ENCODE measurements around the gene JUP.
"Not testable (repeated sequence)": the region's sequence is repeated elsewhere in the genome, so short reads cannot be mapped to it uniquely, and the experiment has no call there.

Gene JUP

DNA sequence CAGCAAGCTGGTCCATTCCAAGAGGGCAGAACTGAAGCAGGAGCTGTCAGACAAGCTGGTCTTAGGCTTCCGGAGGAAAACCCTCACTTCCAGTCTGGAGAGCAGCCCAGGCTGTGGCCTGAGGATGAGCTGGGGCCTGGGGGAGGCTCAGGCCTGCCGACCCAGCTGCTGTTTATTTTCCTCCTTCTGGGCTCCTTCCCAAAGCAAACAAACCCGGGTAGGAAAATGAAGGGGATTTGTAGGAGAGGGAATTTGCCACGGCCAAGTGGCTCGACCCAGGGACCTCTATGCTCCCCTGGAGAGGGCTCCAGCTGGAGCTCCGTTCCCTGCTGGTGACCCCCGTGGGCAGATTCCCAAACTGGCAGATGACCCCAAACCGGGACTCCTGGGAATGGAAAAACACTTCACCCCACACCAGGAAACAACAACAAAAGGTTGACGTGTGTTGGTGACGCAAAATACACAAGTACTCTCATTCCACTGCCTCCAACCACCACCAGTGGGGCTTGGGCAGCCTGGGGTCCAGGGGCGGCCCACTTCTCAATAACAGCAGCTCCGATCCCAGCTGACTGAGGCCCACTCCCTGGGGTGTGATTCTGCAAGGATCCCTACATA, 8.8 kb downstream of the JUP start:
- no peak for DNase-seq

DNA sequence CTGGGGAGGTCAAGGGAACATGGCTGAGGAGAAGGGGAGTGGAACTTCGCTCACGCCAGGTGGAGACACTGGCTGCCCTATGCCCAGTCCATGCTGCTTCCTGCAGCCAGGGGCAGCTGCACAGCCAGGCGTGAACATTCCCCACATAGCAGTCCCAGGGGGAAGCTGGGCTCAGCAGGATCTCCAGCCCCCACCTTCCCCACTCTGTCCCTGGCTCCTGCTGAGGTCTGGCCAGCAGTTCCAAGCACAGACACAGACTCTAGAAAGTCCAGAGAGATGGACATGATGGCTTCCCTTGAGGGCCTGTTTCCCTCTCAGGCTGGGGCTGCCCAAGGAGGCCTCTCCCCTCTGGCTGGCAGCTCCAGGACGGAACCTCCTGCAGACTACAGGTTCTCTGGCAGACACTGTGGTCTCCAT, 9.3 kb downstream of the JUP start:
- DNase-seq: no peak

DNA sequence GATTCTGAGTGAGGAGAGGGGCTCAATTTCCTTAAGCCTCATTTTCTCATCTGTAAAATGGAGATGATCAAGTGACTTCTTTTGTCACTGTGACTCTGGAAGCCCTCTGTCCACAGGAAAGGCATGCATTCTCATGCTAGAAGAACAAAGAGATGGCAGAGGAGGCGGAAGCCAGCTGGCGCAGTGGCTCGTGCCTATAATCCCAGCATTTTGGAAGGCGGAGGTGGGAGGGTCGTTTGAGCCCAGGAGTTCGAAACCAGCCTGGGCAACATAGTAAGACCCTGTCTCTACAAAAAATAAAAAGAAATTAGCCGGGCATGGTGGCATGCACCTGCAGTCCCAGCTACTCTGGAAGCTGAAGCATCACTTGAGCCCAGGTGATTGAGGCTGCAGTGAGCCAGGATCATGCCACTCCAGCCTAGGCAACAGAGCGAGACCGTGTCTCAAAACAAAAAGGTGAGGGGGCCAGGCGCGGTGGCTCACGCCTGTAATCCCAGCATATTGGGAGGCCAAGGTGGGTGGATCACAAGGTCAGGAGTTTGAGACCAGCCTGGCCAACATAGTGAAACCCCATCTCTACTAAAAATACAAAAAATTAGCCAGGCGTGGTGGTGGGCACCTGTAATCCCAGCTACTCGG, 10.1 kb downstream of the JUP start:
- DNase-seq: not testable (repeated sequence)

DNA sequence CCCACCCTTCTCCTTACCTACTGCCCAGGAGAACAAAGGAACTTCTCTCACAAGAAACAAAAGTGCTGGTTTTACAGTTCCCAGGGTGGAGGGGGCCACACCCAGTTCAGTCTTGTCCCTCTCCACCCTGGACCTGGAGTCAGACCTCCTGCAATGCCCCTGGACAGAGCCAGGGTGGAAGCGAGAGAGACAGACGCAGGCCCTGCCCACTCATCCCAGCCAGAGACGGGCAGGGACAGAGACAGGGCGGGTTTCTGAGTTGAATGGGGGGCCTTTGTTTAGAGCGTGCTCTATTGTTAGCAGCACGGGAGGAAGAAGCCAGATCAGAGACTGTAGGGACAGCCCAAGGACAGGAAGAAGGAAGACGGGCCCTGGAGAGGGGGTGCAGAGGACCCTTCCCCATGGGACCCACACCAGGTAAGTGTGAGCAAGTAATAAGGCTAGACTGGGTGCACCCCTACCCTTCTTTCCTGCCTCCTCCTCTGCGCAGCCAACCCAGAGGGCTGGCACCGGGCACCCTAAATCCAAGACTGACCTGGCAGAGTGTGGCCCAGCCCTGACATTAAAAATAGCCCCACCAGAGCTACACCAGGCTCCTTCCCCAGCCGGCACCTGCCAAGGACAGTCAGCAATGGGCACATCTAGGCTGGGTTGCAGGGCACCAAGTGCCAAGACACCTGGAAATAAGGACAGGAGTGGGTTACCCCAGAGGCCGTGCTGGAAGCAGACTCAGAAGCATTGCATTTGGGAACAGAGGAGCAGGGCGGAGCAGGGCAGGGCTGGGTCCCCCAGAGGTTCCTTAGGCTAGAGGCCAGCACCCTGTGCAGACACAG, 10.9 kb downstream of the JUP start:
- DNase-seq: no peak

DNA sequence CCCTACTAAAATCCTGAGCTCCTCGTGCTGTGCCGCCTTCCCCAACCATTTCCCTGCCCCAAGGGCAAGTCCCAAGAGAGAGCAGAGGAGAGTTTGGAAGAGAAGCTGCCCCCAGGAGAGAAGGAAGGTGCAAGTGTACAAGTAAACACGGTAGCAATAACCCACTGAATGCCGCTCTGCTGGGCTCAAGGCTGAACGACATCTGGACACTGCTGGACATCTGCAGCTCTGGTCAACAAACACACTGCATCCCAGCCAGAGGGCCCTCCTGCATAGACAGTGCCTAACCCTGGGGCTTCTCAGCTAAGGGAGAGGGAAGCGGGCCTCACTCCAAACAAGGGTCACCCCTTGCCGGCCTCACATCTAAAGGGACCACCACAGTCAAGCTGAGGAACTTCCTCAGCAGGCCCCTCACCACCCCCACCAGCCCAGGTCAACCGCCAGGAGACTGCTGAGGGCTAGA, 12.7 kb downstream of the JUP start:
- DNase-seq: no peak

DNA sequence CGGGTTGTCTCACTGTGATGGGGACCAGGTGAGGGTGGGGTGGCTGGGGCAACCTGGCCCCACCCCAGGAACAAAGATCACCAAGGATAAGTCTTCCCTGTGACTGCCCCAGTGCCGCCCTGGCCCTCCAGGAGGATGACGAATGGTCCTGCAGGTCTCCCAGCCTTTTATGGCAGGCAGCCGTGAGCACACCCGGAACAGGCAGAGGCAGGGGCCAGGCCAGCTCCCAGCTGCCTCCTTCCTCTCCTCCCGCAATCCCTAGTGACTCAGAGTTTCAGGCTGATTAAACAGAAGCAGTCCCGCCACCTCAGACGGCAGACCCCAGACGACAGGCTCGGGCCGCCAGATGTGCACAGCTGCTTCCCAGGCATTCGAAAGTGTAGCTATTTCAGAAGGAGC, 13.3 kb downstream of the JUP start:
- DNase-seq: no peak

DNA sequence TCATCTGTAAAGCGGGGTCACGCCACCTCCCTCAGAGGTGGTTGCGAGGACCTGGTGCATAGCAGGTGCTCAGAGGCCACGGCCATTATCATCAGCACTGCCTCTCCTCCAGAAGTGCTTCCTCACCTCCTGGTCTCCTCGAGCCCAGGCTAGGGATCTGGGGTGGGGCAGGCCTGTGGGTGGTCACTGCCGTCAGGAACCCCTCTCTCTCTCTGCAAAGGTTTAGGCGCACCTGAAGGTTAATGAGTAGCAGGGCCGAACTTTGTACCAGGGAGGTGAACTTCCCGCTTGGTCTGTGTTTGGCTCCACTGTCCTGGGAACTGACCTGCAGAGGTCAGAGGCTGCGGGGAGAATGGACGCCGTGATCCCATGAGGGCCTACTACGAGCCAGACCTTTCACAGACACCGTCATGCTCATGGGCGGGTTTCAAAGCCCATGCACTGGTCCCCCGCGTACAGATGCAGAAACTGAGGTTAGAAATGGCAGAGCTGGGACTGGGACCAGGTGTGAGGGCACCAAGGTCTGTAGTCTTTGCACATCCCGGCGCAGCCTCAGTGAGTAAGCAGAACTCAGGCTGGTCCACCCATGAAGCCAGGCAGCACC, 13.8 kb downstream of the JUP start:
- no peak for DNase-seq

DNA sequence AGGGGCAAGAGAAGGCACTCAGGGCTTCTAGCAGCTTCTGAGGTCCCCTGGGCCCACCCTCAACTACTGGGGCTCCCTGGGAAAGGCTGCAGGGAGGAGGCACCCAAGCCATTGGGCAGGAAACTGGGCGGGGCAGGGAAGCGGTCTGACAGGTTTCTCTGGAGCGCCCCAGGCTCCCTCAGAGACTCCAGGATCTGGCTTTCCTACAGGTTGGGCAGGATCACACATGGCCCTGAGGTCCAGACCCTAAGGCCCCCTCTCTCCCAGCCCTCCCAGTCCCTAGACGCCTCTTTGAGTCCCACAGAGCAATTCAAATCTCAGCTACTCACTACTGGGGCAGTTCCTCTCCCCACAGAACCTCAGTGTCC, 14.3 kb downstream of the JUP start:
- no peak for DNase-seq

DNA sequence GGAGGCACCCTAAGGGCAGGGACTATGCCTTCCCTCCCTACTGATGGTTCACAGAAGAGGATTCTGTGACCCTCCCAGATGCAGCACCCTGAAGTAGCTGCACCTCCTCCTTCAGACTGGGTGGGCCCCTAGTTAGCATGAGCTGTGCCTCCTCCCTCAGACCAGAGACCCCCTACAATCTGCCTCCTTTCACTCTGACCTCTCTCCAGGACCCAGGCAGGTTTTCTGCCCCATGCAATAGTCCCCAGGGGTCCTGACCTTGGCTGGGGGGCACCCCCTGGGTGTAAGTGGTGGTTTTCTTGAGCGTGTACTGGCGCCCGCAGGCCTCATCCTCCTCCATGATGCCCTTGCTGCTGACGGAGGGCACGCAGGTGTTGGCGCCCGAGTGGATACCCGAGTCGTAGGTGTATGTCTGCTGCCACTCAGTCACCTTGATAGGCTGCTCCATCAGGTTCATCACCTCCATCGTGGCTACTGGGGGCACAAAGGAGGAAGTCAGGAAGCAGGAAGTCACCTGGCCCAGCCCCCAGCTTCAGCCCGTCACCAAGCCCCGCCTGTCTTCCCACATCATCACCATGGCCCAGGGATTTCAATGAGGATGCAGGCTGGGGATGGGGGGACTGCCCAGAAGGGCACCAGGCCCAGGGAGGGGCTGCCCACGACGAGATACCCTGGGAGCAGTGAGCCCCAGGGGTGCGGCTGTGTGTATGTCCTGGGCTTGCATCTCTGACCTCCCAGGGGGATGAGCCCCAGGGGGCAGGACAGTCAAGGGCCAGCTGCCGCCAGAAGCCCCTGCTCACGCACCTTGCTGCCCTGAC, 14.9 kb downstream of the JUP start:
- no peak for DNase-seq

DNA sequence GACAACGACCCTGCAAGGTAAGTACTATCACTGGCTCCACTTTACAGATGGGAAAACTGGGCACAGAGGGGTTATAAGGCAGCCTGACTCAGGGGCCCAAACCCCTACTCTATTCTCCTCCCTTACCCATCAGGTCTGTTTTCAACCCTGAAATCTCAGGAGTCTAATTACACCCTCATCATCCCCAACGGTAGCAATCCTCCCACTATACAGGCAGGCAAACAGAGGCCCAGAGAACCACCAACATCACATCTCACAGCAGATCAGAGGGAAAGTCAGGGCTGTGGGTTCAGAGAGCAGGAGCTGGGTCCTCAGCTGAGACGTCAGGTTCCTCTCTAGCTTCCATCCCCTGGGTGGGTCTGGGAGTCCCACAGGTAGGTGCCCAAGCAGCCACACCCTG, 16.5 kb downstream of the JUP start:
- DNase-seq: no peak

DNA sequence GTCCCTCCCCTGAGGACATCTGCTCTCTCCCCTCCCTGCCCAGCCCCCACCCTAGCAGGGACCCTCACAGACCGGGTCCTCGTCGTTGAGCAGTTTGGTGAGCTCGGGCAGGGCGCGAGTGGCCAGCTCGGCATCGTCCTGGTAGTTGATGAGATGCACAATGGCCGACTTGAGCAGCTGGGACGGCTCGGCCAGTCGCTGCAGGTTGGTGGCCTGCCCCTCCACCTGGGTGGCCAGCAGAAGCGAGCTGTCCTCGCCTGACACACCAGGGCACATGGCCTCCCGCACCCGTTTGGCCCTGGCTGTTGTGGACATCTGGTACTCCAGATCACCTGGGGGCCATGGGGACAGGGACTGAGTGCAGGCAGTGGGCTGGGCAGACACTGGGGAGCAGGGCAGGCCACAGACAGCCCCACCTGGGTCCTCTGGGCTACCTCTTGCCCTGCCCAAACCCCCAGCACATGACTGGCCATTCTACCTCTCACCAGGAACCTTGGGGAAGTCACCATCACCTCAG, 17.1 kb downstream of the JUP start:
- no peak for DNase-seq

DNA sequence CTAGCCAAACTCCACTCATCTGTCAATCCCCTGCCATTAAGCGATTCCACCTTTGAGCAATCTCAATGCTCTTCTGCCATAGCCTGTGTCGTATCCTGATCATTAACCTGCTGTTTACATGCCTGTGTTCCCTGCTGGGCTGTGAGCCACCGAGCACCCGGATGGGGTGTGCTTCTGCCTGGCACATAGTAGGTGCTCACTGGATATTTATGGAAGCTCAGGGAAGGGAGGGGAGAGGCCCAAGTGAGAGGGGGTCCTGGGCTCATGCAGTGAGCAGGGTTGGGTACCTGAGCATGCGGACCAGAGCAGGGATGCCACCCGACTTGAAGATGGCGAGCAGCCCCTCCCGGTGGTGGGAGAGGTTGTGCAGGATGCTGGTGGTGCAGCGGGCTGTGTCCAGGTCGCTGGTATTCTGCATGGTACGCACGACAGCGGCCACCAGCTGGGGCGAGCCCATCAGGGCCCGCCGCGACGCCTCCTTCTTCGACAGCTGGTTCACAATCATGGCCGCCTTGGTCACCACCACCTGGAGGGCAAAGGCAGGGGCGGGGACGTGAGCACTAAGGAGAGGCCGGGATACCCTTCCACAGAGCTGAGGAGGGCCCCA, 17.7 kb downstream of the JUP start:
- no peak for DNase-seq

DNA sequence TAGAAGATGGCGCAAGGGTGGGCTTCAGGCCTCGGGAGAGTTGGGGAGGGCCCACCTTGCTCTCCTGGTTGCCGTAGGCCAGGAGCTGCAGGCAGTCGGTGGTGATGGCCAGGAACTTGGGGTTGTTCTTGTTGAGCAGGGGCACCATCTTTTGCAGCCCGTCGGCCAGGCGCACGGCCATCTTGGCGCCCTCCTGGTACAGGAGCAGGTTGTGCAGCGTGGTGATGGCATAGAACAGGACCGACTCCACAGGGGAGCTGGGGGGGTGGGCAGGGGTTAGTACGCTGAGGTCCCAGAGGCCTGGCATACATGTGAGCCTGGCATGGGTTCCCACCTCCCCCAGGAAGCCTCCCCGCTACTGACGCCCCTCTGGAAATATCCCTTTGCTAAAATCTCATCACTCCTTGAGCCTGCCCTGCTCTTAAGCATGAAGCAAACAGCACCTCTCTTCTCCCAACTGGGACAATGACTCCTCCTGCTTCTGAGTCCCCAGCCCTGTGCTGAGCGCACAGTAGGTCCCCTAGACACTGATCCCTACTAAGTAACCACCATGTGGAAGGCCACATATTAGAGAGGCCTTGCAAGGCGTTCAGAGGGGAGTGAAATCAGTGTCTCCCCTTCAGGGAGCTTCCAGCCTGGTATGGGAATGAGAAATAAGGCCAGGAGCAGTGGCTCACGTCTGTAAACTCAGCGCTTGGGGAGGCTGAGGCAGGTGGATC, 19.0 kb downstream of the JUP start:
- DNase-seq: no peak

DNA sequence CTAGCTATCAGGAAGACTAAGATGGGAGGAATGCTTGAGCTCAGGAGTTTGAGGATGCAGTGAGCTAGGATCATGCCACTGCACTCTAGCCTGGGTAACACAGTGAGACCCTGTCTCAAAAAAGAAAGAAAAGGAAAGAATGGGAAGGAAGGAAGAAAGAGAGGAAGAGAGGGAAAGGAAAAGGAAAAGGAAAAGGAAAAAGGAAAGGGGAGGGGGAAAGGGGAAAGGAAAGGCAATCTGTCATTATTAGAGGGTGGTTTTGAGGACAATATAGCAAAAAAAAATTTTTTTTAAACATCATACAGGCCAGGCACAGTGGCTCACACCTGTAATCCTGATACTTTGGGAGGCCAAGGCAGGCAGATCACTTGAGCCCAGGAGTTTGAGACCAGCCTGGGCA, 20.4 kb downstream of the JUP start:
- no peak for DNase-seq

DNA sequence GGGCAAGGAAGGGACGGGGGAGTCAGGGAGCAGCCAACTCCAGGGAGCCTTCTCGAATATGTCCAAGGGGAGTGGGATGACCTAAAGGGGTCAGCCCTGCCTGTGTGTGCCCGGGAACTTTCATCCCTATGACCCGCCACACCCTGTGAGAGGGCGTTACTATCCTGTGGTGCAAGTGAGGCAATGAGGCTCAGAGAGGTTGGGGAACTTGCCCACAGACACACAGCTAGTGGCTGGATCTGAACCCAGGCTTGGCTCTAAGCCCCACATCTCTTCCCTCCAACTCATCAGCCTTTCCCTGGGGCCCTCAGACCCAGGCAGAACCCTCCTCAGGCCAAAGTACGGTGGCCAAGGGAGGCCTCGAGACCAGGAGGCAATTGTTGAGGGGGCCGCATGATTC, 23.2 kb downstream of the JUP start:
- no peak for DNase-seq

DNA sequence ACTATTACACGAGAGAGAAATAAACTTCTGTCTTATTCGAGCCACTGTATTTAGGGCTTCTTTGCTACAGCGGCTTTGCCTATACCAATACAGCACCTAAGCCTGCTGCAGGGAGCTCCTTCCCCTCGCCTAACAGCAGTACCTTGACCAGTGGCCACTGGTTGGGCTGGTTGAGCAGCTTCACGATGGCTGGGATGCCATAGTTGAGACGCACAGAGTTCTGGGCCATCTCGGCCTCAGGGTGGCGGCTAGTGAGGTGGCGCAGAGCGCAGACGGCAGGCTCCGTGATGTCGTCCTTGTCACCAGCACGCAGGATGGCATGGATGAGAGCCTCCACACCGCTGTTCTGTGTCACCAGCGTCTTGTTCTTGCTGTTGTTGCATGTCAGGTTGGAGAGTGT, 23.7 kb downstream of the JUP start:
- no peak for DNase-seq

DNA sequence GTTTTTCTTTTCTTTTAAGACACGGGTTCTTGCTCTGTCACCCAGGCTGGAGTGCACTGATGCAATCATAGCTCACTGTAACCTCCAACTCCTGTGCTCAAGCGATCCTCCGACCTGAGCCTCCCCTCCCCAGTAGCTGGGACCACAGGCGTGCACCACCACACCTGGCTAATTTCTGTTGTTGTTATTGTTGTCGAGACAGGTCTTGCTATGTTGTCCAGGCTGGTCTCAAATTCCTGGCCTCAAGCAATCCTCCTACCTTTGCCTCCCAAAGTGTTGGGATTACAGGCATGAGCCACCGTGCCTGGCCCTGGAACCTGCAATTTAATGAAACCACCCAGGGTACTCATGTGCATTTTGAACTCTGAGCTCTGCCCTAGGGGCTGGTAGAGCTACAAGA, 24.1 kb downstream of the JUP start:
- DNase-seq: no peak

DNA sequence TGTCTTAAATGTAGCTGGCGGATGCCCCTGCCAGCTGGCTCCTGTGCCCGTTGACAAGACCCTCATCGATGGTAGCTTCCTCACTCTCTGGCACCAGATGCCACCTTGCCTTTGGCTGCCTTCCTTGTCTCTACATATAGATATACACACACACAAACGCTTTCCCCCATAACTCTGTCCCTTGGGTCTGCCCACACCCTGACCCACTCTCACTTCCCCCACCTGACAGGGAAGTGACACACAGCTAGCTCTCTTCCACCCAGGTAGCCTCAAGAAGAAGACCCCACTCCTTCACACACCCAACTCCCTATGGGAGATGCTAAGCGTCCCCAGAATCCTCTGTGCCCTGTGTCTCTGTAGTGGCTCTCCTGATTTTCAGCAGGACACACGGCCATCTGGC, 25.6 kb downstream of the JUP start:
- DNase-seq: no peak

DNA sequence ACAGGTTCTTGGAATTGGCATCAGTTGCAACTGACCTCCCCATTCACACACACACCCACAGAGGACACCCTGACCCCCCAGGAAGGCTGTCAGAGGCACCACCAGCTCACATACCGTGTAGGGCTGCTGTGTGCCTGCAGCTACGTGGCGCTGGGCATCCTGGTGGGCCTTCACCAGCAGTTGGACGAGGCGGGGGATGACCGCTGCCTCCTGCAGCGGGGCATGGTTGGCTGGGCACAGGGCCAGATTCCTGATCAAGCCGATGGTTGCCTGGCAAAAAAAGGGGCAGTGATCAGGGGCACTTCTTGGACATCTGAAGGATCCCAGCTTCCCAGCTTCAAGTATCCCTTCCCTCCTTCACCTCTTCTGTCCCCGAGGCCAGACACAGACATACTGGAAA, 27.9 kb downstream of the JUP start:
- no peak for DNase-seq

DNA sequence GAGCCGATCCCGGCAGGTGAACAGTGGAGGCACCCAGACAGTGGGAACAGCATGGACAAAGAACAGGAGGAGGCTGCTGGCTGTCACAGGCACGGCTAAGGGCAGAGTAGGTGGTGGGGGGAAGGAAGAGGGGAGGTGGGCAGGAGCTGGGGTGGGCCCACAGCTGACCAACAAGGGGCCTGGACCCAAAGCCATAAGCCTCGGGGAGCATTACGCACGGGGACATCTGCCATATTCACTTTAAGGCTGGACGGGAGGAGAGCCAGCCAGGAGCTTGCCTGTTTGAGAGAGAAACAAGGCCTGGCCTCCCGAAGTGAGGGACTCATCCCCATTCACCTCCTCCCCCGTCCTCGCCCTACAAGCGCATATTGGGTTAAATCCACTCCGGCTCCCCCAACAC, 32.4 kb downstream of the JUP start:
- DNase-seq: no peak

DNA sequence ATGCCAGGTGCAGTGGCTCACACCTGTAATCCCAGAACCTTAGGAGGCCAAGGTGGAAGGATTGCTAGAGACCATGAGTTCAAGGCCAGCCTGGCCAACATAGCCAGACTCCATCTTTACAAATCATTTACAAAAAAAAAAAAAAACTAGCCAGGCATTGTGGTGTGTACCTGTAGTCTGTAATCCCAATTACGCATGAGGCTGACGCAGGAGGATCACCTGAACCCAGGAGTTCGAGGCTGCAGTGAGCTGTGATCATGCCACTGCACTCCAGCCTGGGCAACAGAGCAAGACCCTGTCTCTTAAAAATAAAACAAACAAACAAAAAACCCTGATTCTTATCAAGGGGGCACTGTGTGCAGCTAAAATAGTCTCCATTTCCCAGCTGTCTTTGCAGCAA, 35.2 kb downstream of the JUP start:
- DNase-seq: no peak

DNA sequence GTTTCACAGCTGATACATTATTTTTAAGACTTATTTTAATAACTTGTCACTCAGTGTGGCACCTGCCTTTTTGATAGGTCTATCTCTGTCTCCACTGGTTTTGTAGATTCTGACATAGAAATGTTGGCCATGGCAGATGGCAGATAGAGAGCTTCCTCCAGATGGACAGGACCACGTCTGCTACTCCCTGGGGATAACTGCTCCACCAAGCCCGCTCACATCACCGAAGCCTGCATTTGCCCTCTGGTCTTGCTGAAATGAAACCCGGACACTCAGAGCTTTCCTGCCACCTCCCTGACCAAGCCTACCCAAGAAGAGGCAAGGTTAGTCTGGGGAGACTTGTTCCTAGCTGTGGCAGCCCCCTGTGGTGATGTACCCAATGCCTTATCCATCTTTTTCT, 35.6 kb downstream of the JUP start:
- DNase-seq: no peak

Data from CD4-positive, alpha-beta T cell treated with Interleukin-15 for 1 hour (primary cell).